Large intestine (tissue), 12 donors: ENCODE measurements around the gene TCF7L1. TPM values are rescaled to one million over a fixed set of nuclear protein-coding genes. Genes with fewer than 3 reads are reported as not detected.

ENCODE experiments used
- DNase-seq, 2 donors: peaks; one replicate each; pipeline versions ENCODE4 v3.0.0 to v3.0.0-alpha.2; 2013
- H3K27ac ChIP-seq: one replicate; pipeline ENCODE4 v1.5.1; 2013; ENCODE audit warnings: low read length
- H3K27me3 ChIP-seq: 2 replicates; pipeline ENCODE4 v1.6.1; 2013; ENCODE audit warnings: low read length; ENCODE audit not compliant: control insufficient read depth, insufficient read depth
- H3K36me3 ChIP-seq: 2 replicates; pipeline ENCODE4 v1.6.1; 2013; ENCODE audit warnings: low read length; ENCODE audit not compliant: control insufficient read depth, insufficient read depth
- H3K4me1 ChIP-seq: one replicate; pipeline ENCODE4 v1.6.1; 2013; ENCODE audit warnings: low read length; ENCODE audit not compliant: control insufficient read depth, insufficient read depth
- H3K4me3 ChIP-seq: one replicate; pipeline ENCODE4 v1.5.1; 2013; ENCODE audit warnings: low read length
- H3K9me3 ChIP-seq: one replicate; pipeline ENCODE4 v1.6.1; 2013; ENCODE audit warnings: mild to moderate bottlenecking, low read depth, low read length, moderate library complexity; ENCODE audit not compliant: control insufficient read depth
- WGBS: methylation state at CpG from one replicate; pipeline ENCODE4 v1.1.5; 2013; ENCODE audit warnings: low lambda C conversion rate; ENCODE audit not compliant: insufficient coverage; 5-methylcytosine and 5-hydroxymethylcytosine counted together
- long read RNA-seq, 11 donors: transcript quantifications; one replicate each; lab custom pipeline, GENCODE V29; 2026
- polyA plus RNA-seq: library from polyadenylated mRNA; unstranded; fragments of 120-200 nt; gene quantifications from one replicate; pipeline ENCODE4 v1.2.1, GENCODE V29; 2013

The TCF7L1 gene
- polyA plus RNA-seq, result 23.1 TPM
- long read RNA-seq, donor 1, partial matches to known transcripts, result 0 of 4 reads
- long read RNA-seq, donor 1, other reads (novel, unspliced or antisense), result 0 of 4 reads
- long read RNA-seq, donor 2, transcript TCF7L1-201 (12 exons, 2,968 nt), result major isoform, 5 of 10 reads
- long read RNA-seq, donor 2, partial matches to known transcripts, result 5 of 10 reads
- long read RNA-seq, donor 2, other reads (novel, unspliced or antisense), result 0 of 10 reads
- long read RNA-seq, donor 3, result 0 reads
- long read RNA-seq, donor 4, result 0 reads
- long read RNA-seq, donor 5, partial matches to known transcripts, result 0 of 4 reads
- long read RNA-seq, donor 5, other reads (novel, unspliced or antisense), result 0 of 4 reads
- long read RNA-seq, donor 6, partial matches to known transcripts, result 40 of 43 reads
- long read RNA-seq, donor 6, other reads (novel, unspliced or antisense), result 0 of 43 reads
- long read RNA-seq, donor 7, partial matches to known transcripts, result 6 of 6 reads
- long read RNA-seq, donor 7, other reads (novel, unspliced or antisense), result 0 of 6 reads
- long read RNA-seq, donor 8, partial matches to known transcripts, result 0 of 3 reads
- long read RNA-seq, donor 8, other reads (novel, unspliced or antisense), result 0 of 3 reads
- long read RNA-seq, donor 9, partial matches to known transcripts, result 0 of 3 reads
- long read RNA-seq, donor 9, other reads (novel, unspliced or antisense), result 0 of 3 reads
- long read RNA-seq, donor 10, partial matches to known transcripts, result 5 of 6 reads
- long read RNA-seq, donor 10, other reads (novel, unspliced or antisense), result 0 of 6 reads
- long read RNA-seq, donor 11, partial matches to known transcripts, result 0 of 3 reads
- long read RNA-seq, donor 11, other reads (novel, unspliced or antisense), result 0 of 3 reads

GRCh38 chr2:85132834-85133637, at the start of gene TCF7L1:
TSS of gene TCF7L1 (plus strand) at chr2:85133392. CDS start at chr2:85133685, 293 bp downstream.
- H3K27me3 ChIP-seq, result peaks cover 6% of the 10 kb centered on the region

GRCh38 chr2:85085563-85085962, 47.6 kb upstream of the TCF7L1 start:
- DNase-seq, result no peak
- H3K36me3 ChIP-seq, result no peaks in the 10 kb centered on the region
- no peak overlapping the region for H3K4me3 ChIP-seq
- H3K27me3 ChIP-seq, result no peaks in the 10 kb centered on the region
- H3K27ac ChIP-seq, result no peak overlapping the region
- no peaks in the 10 kb centered on the region for H3K4me1 ChIP-seq
- WGBS, result 89% methylated on average over 2 of the region's 3 CpGs
- peaks cover 4% of the 10 kb centered on the region for H3K9me3 ChIP-seq

More at GRCh38 chr2:85132834-85133637, at the start of gene TCF7L1:
- DNase-seq, result peak; percentile 80 to 89
- peaks cover 7% of the 10 kb centered on the region for H3K9me3 ChIP-seq
- peaks cover 7% of the 10 kb centered on the region for H3K4me1 ChIP-seq
- peak within 1 kb of the TSS; percentile 88 for H3K4me3 ChIP-seq
- H3K36me3 ChIP-seq, result no peaks in the 10 kb centered on the region
- peak within 1 kb of the TSS; percentile 25 for H3K27ac ChIP-seq
- WGBS, result no CpG with 5 or more reads among the region's 91 CpGs

- H3K27me3 ChIP-seq, result no peaks in the 10 kb centered on the region
- no peak for DNase-seq
- H3K9me3 ChIP-seq, result peaks cover 4% of the 10 kb centered on the region
- H3K4me3 ChIP-seq, result no peak overlapping the region
- 100% methylated on average over 1 of the region's 5 CpGs for WGBS
- H3K4me1 ChIP-seq, result no peaks in the 10 kb centered on the region
- H3K27ac ChIP-seq, result no peak overlapping the region
- no peaks in the 10 kb centered on the region for H3K36me3 ChIP-seq
Measured at GRCh38 chr2:85087541-85087940, 45.7 kb upstream of the TCF7L1 start.

- DNase-seq, result no peak
- Histone ChIP-seq H3K27ac (no peak overlapping the region), H3K4me1 (no peaks in the 10 kb centered on the region), H3K27me3 (no peaks in the 10 kb centered on the region), H3K9me3 (no peaks in the 10 kb centered on the region), H3K4me3 (no peak overlapping the region), H3K36me3 (no peaks in the 10 kb centered on the region)
- WGBS, result no CpG with 5 or more reads among the region's 2 CpGs
Measured at GRCh38 chr2:85088921-85089320, 44.3 kb upstream of the TCF7L1 start.

- H3K4me1 ChIP-seq, result no peaks in the 10 kb centered on the region
- no CpG with 5 or more reads among the region's 6 CpGs for WGBS
- H3K4me3 ChIP-seq, result no peak overlapping the region
- DNase-seq, result no peak
- H3K36me3 ChIP-seq, result no peaks in the 10 kb centered on the region
- no peaks in the 10 kb centered on the region for H3K27me3 ChIP-seq
- H3K27ac ChIP-seq, result no peak overlapping the region
- no peaks in the 10 kb centered on the region for H3K9me3 ChIP-seq
Measured at GRCh38 chr2:85089585-85089984, 43.6 kb upstream of the TCF7L1 start.

- H3K27me3 ChIP-seq, result no peaks in the 10 kb centered on the region
- no peak overlapping the region for H3K4me3 ChIP-seq
- no peaks in the 10 kb centered on the region for H3K36me3 ChIP-seq
- H3K4me1 ChIP-seq, result no peaks in the 10 kb centered on the region
- WGBS, result 86% methylated on average over 1 of the region's 2 CpGs
- DNase-seq, result no peak
- no peaks in the 10 kb centered on the region for H3K9me3 ChIP-seq
- no peak overlapping the region for H3K27ac ChIP-seq
Measured at GRCh38 chr2:85091838-85092237, 41.4 kb upstream of the TCF7L1 start.

GRCh38 chr2:85095094-85095493, 38.1 kb upstream of the TCF7L1 start:
- Histone ChIP-seq H3K9me3 (no peaks in the 10 kb centered on the region), H3K27ac (no peak overlapping the region), H3K4me3 (no peak overlapping the region), H3K27me3 (no peaks in the 10 kb centered on the region), H3K4me1 (no peaks in the 10 kb centered on the region), H3K36me3 (no peaks in the 10 kb centered on the region)
- no CpG with 5 or more reads among the region's 2 CpGs for WGBS
- DNase-seq, result no peak

GRCh38 chr2:85096616-85097015, 36.6 kb upstream of the TCF7L1 start:
- WGBS, result no CpG with 5 or more reads among the region's 6 CpGs

GRCh38 chr2:85104228-85104627, 29.0 kb upstream of the TCF7L1 start:
- no peaks in the 10 kb centered on the region for H3K27me3 ChIP-seq
- WGBS, result no CpG with 5 or more reads among the region's 1 CpG
- no peak overlapping the region for H3K27ac ChIP-seq
- H3K4me1 ChIP-seq, result no peaks in the 10 kb centered on the region
- no peaks in the 10 kb centered on the region for H3K36me3 ChIP-seq
- DNase-seq, result no peak
- no peak overlapping the region for H3K4me3 ChIP-seq
- no peaks in the 10 kb centered on the region for H3K9me3 ChIP-seq

More at GRCh38 chr2:85096616-85097015, 36.6 kb upstream of the TCF7L1 start:
- no peak for DNase-seq
- H3K4me1 ChIP-seq, result no peaks in the 10 kb centered on the region
- no peaks in the 10 kb centered on the region for H3K9me3 ChIP-seq
- H3K27me3 ChIP-seq, result no peaks in the 10 kb centered on the region
- H3K4me3 ChIP-seq, result no peak overlapping the region
- no peaks in the 10 kb centered on the region for H3K36me3 ChIP-seq
- H3K27ac ChIP-seq, result no peak overlapping the region
